Stimulated activated naive CD4-positive, alpha-beta T cell treated with Interleukin-2 at 50 U/mL for 16 hours (primary cell): ENCODE measurements around the gene MGRN1.
A peak's percentile ranks its signal among the peaks of the same experiment; 100 is the strongest.

ENCODE experiments used
- DNase-seq: peaks from one replicate; lab custom pipeline; 2025; lab: John Stamatoyannopoulos, UW

The MGRN1 gene

GRCh38 chr16:4624827-4625559 is 367 bp downstream of the MGRN1 start:
- peak; percentile 72 for DNase-seq

GRCh38 chr16:4625560-4626159 is 1.0 kb downstream of the MGRN1 start:
- no peak for DNase-seq

- no peak for DNase-seq
Observed at GRCh38 chr16:4626396-4626795, 1.8 kb downstream of the MGRN1 start.

- DNase-seq = no peak
Observed at GRCh38 chr16:4628283-4628682, 3.7 kb downstream of the MGRN1 start.

- DNase-seq = no peak
Observed at GRCh38 chr16:4631444-4631843, 6.8 kb downstream of the MGRN1 start.

GRCh38 chr16:4633910-4634635 is 9.4 kb downstream of the MGRN1 start:
- no peak for DNase-seq

GRCh38 chr16:4634768-4635167 is 10.1 kb downstream of the MGRN1 start:
- no peak for DNase-seq

- DNase-seq = no peak
Observed at GRCh38 chr16:4636196-4636595, 11.6 kb downstream of the MGRN1 start.

GRCh38 chr16:4637501-4638166 is 13.0 kb downstream of the MGRN1 start:
- no peak for DNase-seq

GRCh38 chr16:4639899-4640509 is 15.4 kb downstream of the MGRN1 start:
- DNase-seq = no peak

- no peak for DNase-seq
Observed at GRCh38 chr16:4640572-4641305, 16.1 kb downstream of the MGRN1 start.

- no peak for DNase-seq
Observed at GRCh38 chr16:4641306-4641687, 16.7 kb downstream of the MGRN1 start.

GRCh38 chr16:4641895-4642294 is 17.3 kb downstream of the MGRN1 start:
- DNase-seq = no peak

- DNase-seq = no peak
Observed at GRCh38 chr16:4646773-4647643, 22.4 kb downstream of the MGRN1 start.

- no peak for DNase-seq
Observed at GRCh38 chr16:4647644-4647980, 23.0 kb downstream of the MGRN1 start.

GRCh38 chr16:4648917-4649316 is 24.3 kb downstream of the MGRN1 start:
- no peak for DNase-seq

- no peak for DNase-seq
Observed at GRCh38 chr16:4649744-4650442, 25.3 kb downstream of the MGRN1 start.

- peak; percentile 69 for DNase-seq
Observed at GRCh38 chr16:4650443-4651074, 25.9 kb downstream of the MGRN1 start.

GRCh38 chr16:4651827-4652226 is 27.2 kb downstream of the MGRN1 start:
- DNase-seq = no peak

GRCh38 chr16:4652561-4652960 is 27.9 kb downstream of the MGRN1 start:
- DNase-seq = no peak
